ENCODE measurements around the gene CSNK1E. TPM values are rescaled to one million over a fixed set of nuclear protein-coding genes. Genes with fewer than 3 reads are reported as not detected.

The CSNK1E gene
- total and polyA plus RNA-seq, 2 of the 4 experiments (the other 2 are of a cell fraction) = 116 to 276 TPM

DNA sequence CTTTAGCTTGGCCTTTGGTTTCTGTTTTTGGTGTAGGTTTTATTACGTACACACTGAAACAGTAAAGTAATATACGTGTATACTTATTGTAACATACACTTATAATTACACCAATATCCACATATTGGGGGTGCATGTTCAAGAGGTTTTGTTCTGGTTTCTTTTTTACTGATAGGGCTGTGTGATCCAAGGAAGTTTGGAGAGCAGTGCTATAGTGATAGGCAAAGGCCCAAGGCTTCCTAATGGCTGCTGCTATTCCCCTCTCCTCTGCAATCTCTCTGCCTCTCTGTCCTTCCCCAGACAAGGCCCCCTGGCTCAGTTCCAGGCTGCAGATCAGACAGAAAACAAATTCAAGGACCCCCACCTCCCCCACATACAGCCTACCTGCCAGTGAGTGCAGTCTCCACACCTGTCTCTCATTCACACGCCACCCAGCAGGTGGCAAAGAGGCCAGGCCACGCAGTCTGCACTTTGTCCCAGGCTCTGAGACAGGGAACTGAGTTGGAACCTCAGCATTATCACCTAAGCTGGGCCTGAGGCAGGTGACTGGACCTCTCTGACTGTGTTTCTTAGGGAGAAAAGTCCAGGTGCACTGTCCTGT, 59.5 kb downstream of the CSNK1E start:
- no peaks in the 10 kb centered on the region for H3K9me3 ChIP-seq (ENCODE audit: control insufficient read depth, insufficient read depth, low read length)
- H3K4me1 ChIP-seq (ENCODE audit: control insufficient read depth, insufficient read depth, low read length) = peaks cover 26% of the 10 kb centered on the region
- no peaks in the 10 kb centered on the region for H3K36me3 ChIP-seq (ENCODE audit: control insufficient read depth, insufficient read depth, low read length)
- H3K56ac ChIP-seq (ENCODE audit: extremely low read depth, insufficient read depth, low read length) = peak overlapping the region; percentile 79; the same call in 1 of the 2 replicates
- peak overlapping the region; percentile 90 for H3K14ac ChIP-seq (replicated peaks; ENCODE audit: low read depth, low read length)
- peak overlapping the region; percentile 20; the same call in 1 of the 2 replicates for H3K4me3 ChIP-seq (ENCODE audit: insufficient read depth, low read depth, low read length)
- DNase-seq (no peak), ATAC-seq (ENCODE audit: low read depth) (peak; percentile 28; the same call in 1 of the 2 replicates)
- ChIA-PET POLR2A (ENCODE audit: unreplicated experiment) (interaction anchor here (0.5 kb wide), 1 partner anchor 33 kb away, joined by 3 read pairs; no protein-coding TSS in a partner anchor), CTCF (interaction anchor here (0.6 kb wide), 1 partner anchor 15 kb away, joined by 6 read pairs; the partner anchor contains the start of gene TMEM184B)
- peak overlapping the region; percentile 96 for H3K27ac ChIP-seq (ENCODE audit: insufficient read depth, low read length)
- peak overlapping the region; percentile 96 for H2BK5ac ChIP-seq (ENCODE audit: low read depth, low read length, poor library complexity, severe bottlenecking)
- in situ Hi-C loops (cut with MboI; ENCODE audit: low sequenced_read_pairs) = no loop called here
- H3K27me3 ChIP-seq (ENCODE audit: control insufficient read depth, insufficient read depth, low read length) = no peaks in the 10 kb centered on the region
- peak overlapping the region; percentile 26 to 97; a peak in 3 of 4 replicates for H4K8ac ChIP-seq (ENCODE audit: low read depth in 2 of 2, low read length in 2 of 2)
- H3K79me1 ChIP-seq (ENCODE audit: low read depth in 1 of 2, low read length in 2 of 2) = peaks cover 15 to 80% of the 10 kb centered on the region in 2 experiments
- intact Hi-C loops (cut with micrococcal nuclease) = no loop called here
- TF ChIP-seq FOS (IDR thresholded peaks at IDR 0.05; ENCODE audit: low read depth, low read length) (no peak), POLR2A (IDR thresholded peaks at IDR 0.05; ENCODE audit: low read depth, low read length) (peak; percentile 49; the same call in 1 of the 2 replicates)
- H2BK120ac ChIP-seq (ENCODE audit: low read depth, low read length) = peak overlapping the region; percentile 74
- H3K23ac ChIP-seq (ENCODE audit: low read depth, low read length) = peak overlapping the region; percentile 78
- peak overlapping the region; percentile 95 for H3K4me2 ChIP-seq (ENCODE audit: low read depth, low read length)
- H3K9me1 ChIP-seq (ENCODE audit: insufficient read depth, low read length) = peaks cover 31% of the 10 kb centered on the region
- WGBS, 2 experiments (ENCODE audit: extremely low coverage in 2 of 2, insufficient read length in 1 of 2) = 88% methylated on average over 1 of the region's 4 CpGs; no CpG with 5 or more reads in 1 of the 2 experiments
- H2AK5ac ChIP-seq (ENCODE audit: low read depth, low read length) = no peak overlapping the region; the same call in 1 of the 2 replicates
- H3K9ac ChIP-seq (ENCODE audit: low read depth, low read length) = peak overlapping the region; percentile 72
- H4K20me1 ChIP-seq (ENCODE audit: insufficient read depth, low read length) = peaks cover 72% of the 10 kb centered on the region
- dilution Hi-C loops (cut with HindIII; ENCODE audit: low sequenced_read_pairs, unreplicated experiment) = no loop called here
- H2AFZ ChIP-seq (replicated peaks; ENCODE audit: low read length, poor library complexity) = peak overlapping the region; percentile 68
- H2AK9ac ChIP-seq (replicated peaks; ENCODE audit: low read depth, low read length, poor library complexity) = peak overlapping the region; percentile 73
- H3K4ac ChIP-seq (ENCODE audit: low read depth, low read length) = peak overlapping the region; percentile 94
- H2BK15ac ChIP-seq (ENCODE audit: low read depth, low read length) = peak overlapping the region; percentile 79; the same call in 1 of the 3 replicates
- peak overlapping the region; percentile 93 for H3K18ac ChIP-seq (ENCODE audit: low read depth, low read length)
- peak overlapping the region; percentile 88 for H4K5ac ChIP-seq (ENCODE audit: low read depth, low read length)
- no TSS peak for BruUV-seq (replicated peaks)
- H4K91ac ChIP-seq (ENCODE audit: insufficient read depth, low read depth, low read length) = peak overlapping the region; percentile 72
- peak overlapping the region; percentile 49; the same call in 1 of the 2 replicates for H2BK20ac ChIP-seq (ENCODE audit: low read depth, low read length)

Data from IMR-90 (cell line).